Anterior cingulate cortex (tissue), 58 donors: Measurements from ENCODE around the gene LTC4S.
"Not testable (repeated sequence)": the region's sequence is repeated elsewhere in the genome, so short reads cannot be mapped to it uniquely, and the experiment has no call there.

Source experiments
- DNase-seq, 58 donors: peaks; one replicate each; lab custom pipeline; 2025; lab: John Stamatoyannopoulos, UW

LTC4S gene

DNA sequence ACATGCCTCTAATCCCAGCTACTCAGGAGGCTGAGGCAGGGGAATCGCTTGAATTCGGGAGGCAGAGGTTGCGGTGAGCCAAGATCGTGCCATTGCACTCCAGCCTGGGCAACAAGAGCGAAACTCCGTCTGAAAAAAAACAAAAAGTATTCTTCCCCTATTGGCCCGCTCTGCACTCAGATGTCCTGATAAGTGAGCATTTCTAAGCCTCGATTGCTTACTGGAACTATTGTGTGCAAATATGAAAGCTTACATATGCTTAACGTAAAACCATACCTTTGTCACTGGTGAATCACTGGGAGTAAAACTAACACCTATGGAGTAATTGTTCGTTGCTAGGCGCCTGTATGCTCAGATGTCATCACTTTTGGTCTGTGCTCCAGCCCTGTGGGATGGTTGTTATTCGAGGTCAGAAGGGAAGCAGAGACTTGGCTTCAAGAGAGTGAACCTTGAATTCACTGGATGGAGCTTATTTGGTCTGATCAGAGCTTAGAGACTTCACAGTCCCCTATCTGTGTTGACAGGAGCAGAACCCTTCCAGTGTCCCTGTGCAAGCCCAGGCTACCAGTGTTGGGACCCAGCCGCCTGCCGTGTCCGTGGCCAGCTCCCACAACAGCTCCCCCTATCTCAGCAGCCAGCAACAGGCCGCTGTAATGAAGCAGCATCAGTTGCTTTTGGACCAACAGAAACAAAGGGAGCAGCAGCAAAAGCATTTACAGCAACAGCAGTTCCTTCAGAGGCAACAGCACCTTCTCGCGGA lies 25.3 kb upstream of the LTC4S start:
- DNase-seq = no peak

DNA sequence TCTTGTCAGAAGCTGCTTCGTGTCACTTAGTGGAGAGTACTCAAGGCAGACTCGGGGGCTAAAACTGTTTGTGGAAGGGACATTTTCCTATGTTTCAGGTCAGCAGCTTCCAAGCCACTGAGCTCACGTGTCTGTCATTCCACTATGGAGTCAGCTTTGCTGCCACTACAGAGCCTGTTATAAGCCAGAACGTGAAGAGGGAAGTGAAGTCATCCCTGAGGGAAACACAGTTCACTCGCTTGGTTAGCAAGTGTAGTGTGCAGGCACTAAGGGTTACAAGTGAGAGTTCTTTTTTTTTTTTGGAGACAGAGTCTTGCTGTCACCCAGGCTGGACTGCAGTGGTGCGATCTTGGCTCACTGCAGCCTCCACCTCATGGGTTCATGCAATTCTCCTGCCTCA lies 24.5 kb upstream of the LTC4S start:
- no peak for DNase-seq

DNA sequence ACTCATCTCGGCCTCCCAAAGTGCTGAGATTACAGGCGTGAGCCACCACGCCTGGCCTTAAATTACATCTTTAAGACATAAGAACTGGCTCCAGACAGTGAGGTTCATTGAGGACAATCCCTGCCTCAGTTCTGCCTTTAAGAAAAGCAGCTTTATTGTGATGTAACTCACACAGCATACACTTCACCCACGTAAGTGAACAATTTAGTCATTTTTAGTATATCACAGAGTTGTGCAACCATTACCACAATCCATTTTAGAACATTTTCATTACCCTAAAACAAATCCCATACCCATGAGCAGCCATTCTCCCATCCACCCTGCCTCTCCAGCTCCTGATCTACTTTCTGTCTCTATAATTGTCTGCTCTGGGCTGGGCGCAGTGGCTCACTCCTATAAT lies 24.0 kb upstream of the LTC4S start:
- DNase-seq = no peak

DNA sequence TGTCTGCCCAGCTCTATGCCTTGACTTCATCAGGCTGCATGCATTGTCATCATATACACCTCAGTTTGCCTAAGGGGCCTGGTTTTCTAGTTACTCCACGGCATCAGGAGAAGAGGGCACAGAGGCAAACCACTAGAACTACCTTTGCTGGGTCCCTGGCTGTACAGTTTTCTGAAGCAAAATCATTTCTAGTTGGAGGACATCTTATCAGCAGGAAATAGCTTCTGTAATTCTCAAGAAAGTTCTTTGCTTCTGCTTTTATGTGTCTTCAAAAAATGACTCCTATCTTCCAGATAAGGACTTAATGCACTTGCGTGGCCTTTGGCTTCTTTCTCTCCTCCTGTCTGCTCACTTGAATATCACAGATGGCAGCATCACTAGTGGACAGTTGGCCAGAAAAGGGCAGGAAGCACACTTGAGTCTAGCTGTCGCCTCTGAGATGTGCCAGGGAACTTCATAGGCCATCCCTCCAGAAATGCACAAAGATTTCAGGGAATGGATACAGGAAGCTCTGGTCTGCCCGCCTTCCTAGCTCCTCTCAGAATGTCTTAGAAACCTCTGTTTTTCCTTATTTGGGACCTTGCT lies 22.4 kb upstream of the LTC4S start:
- no peak for DNase-seq

DNA sequence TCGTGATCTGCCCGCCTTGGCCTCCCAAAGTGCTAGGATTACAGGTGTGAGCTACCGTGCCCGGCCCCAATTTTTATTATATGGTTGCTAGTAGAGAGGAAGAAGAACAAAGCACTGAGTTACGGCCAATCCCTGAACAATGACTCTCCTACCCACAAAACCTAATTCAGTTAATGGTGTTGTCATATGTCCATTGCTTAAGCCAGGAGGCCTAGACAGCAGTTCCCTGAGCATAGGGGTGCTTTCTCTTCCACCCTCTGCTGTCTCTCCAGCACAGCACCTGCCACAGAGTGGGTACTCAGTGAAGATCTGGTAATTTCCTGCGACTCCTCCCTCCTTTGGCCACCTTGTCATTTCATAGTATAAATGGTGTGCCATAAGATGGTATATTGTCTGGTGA lies 21.4 kb upstream of the LTC4S start:
- DNase-seq = no peak

DNA sequence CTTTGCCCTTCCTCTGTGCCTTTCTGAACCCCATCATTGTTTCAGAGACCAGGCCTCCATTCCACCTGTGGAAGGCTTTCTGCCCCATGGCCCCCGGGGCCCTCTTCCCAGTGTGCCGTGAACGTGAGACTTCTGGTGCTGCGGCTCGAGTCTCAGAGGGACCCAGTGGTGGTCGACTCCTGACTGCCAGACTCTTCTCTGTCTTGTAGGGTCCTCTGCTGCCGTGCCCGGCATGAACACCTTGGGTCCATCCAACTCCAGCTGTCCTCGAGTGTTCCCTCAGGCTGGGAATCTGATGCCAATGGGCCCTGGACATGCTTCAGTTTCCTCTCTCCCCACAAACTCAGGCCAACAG lies 20.1 kb upstream of the LTC4S start:
- DNase-seq = no peak

DNA sequence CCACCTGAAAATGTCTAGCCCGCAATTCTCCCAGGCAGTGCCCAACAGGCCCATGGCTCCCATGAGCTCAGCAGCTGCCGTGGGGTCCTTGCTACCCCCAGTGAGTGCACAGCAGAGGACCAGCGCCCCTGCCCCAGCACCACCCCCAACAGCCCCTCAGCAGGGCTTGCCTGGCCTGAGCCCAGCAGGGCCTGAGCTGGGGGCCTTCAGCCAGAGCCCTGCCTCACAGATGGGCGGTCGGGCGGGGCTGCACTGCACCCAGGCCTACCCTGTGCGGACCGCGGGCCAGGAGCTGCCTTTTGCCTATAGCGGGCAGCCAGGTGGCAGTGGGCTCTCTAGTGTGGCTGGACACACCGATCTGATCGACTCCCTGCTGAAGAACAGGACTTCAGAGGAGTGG lies 19.3 kb upstream of the LTC4S start:
- DNase-seq = no peak

DNA sequence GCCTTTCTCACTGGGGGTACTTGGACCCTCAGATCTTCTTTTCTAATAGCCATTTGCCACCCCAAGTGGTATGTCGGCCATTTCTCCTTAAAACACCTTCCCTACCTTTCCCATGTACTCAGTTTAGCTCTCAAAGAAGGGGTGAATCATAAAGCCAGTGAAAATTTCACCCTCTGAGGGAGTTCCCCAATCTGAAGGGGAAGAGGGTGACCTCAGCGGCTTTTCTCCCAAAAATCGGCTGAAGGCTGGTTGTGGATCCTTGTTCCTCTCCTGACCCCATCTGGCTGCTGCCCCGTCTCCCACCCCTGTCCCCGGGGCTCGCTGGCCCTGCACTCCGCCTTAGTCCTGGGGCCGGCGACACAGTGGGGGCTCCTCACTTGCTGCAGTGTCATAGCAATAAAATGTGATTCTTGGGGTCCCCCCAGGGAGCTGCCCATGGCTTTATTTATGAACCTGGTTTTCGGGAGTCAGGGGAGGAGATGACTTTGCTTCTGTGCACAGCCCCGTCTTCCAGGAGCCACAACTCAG lies 17.3 kb upstream of the LTC4S start:
- DNase-seq = no peak

DNA sequence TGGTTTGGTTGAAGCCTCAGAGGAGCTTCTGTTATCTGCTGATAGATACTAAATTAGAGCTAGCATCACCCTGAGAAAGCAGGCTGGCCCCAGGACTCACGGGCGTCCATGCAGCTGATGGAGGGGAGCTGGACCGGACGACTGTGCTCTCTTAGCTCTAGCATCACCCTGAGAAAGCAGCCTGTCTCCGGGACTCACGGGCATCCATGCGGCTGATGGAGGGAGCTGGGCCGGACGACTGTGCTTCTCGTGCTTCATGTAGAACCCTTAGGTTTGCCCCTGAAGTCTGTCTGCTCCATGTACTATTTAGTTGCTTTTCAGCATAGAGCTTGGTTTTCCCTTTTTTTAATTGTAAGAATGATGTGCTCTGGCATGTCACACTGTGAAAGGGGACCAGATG lies 16.3 kb upstream of the LTC4S start:
- DNase-seq = no peak

DNA sequence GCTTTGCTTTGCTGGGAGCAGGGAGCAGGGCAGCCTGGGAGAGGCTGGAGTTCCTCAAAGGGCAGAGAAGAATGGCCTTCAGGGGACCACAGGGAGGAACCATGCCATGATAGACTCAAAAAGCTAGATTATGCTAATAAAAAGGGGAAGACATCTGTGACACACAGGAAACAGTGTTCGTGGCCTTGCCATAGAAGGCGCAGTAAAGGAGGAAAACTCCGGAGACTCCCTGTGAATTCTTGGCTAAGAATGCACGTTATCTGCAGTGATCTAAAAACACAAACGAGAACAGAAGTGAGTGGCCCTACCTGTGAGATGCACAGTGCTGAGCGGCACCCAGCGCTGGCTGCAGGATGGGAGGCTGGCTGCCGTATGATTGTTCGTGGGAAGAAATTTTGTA lies 15.9 kb upstream of the LTC4S start:
- DNase-seq = no peak

DNA sequence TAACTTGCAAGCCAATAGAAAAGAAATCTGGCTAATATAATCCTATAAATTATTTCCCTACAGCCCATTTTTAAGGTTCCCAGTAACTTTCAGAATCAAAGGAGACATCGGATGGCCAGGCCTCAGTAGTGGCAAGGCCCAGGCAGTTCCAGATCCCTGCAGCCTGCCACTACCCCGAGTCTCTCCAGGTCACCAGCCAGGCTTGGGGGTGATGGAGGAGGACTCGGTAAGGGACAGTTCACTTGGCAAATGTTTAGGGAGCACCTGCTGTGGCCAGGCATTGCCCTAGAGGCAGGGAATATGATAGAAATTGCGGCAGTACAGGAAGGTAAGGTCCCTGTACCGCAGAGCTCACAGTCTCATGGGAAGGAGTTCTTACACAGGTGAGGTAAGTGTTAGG lies 15.2 kb upstream of the LTC4S start:
- DNase-seq = no peak

DNA sequence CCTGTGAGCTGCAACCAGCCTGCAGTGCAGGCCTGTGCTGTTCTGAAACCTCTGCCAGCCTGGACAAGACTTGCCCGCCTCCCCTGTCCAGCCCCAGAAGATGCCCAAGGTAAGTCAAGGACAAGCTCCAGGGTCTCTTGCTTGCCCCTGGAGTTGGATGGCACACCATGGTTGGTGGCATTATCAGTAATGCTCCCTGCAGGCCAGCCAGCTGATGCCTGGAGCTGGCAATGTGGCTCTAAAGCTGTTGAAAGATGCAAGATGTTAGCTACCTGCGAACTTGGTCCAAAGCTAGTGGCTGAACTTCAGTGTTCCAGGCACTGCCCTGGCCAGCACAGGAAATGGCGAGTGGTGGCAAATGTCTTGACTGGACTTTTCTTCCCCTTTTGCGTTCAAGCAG lies 14.0 kb upstream of the LTC4S start:
- no peak for DNase-seq

DNA sequence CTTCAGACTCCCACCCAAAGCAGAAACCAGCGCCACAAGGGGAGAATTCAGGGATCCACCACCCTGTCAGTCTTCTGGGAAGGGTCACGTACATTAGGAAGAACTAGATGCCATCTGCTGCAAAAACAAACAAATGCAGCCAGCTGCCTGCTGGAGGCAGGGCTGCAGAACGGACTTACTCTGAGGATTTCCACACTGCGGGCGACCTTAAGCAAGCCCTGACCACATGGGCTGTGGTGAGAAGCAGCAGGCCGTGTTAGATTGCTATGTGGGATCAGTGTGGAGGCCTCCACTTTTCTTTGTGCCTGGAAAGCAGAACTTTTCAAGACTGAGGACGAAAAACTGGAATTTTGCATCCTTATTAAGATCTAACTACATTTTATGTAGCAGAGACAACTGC lies 13.4 kb upstream of the LTC4S start:
- no peak for DNase-seq

DNA sequence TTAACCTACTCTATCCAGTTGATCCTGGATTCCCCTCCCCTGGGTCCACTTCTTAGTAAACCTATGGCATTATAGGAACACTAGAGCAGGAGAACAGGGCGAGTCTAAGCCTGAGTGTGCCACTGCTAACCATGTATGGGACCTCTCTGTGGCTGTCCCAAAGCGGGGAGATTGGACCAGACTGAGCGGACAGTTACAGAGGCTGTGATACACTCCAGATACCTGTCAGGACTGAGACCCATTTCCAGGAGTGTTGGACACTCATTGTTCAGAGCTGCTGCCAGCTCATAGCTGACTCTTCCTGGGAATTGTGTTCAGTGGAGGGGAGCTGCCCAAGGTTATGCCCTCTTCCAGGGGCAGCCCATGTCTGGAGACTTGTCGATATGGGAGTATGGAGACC lies 11.9 kb upstream of the LTC4S start:
- no peak for DNase-seq

DNA sequence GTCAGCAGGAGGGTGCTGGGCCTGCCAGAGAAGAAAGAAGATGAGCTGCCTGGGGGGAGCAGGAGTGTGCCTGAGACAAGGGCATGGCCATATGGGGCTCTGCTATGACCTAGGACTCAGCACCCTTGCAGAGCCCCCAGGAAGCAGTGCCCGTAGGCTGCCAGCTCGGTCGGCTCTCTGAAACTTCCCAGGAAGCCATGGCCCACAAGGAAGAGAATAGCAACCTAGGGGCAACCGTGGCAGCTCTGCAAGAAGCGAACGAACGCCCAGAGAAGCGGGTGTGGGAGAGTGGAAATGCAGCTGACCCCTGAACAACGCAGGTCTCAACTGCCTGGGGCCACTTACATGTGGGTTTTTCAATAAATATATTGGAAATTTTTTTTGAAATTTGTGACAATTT lies 10.7 kb upstream of the LTC4S start:
- no peak for DNase-seq

DNA sequence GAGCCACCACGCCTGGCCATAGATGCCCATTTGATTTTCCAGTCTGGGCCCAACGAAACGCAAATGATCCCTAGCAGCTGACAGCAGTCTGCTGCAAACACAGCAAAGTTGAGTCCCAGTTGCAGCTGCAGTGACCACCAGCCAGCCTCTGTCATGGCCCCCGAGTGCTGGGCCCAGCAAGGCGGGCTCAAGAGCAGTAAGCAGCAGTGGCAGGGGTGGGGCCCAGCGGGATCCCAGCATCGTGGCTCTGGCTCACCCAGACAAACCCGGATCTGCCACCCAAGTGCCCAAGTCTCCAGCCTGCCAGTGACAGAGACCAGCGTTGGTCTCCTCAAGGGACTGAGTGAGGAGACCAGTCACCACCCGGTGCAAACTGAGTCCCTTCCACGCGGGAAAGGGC lies 6.9 kb upstream of the LTC4S start:
- no peak for DNase-seq

DNA sequence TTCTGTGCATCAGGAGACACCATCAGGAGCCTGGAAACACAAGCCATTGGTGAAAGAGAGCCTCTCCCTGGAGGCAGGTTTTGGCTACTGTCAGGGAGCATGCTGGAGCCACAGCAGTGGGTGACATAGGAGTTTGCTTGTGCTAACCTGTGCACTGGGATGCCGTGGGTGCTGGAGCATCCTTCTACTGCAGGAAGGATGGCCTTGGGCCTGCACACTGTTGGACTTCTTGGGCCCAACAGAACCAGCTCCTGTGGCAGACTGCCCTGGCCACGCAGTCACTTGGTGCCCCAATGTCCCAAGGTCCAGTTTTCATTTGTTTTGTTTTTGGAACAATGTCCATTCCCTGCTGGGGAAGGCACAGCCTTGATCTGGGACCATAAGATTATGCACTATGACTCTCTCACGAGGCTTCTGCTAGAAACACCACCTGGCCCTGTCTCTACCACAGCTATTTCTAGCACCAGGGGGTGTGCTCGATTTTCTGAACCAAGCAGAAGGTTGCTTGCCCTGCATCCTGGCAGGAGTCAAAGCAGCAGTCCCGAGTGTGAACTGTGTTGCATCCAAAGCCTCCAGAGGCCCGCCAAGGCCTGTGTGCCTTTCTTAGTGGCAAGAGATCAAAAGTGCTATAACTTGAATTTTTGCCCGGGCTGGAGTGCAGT lies 5.5 kb upstream of the LTC4S start:
- no peak for DNase-seq

DNA sequence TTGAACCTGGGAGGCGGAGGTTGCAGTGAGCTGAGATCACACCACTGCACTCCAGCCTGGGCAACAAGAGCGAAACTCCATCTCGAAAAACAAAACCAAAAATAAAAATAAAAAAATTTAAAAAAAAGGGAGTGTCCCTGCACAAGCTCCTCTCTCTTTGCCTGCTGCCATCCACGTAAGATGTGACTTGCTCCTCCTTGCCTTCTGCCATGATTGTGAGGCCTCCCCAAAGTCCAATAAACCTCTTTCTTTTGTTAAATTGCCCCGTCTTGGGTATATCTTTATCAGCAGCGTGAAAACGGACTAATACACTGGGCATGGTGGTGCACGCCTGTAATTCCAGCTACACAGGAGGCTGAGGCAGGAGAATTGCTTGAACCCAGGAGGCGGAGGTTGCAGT lies 4.5 kb upstream of the LTC4S start:
- not testable (repeated sequence) for DNase-seq

DNA sequence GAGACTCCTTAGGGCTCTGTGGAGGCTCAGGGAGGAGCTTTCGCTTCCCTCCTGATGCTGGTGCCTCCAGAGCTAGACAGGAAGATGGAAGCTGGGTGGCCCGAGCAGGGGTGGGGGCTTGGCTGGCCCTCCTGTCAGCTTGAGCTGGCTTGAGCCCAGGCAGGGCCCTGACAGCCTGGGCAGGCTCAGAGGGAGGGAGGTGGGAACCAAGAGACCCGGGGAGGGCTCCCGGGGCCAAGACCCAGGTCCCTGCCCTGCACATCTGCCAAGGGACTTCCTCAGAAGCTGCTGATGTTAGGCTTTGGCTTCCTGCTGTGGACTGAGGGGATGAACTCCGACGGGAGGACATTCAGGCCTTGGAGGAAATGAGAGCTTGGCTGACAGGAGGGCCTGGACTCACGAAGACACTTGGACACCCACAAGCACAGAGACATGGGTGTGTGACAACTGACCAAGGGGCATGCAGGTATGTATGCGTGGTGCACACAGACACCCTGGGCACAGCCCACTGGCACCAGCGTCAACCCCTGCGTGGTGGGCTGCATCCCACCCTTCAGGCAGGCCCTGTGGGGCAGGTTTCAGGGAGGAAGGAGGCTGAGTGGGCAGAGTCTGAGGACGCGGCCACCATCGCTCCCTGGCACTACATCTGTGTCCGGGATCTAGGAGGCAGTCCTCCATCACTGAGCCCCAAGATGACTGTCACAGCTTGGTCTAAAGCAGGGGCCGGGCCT lies 1.7 kb upstream of the LTC4S start:
- DNase-seq = peak in 6 of 58 donors; percentile 12 to 35 (median 28)

DNA sequence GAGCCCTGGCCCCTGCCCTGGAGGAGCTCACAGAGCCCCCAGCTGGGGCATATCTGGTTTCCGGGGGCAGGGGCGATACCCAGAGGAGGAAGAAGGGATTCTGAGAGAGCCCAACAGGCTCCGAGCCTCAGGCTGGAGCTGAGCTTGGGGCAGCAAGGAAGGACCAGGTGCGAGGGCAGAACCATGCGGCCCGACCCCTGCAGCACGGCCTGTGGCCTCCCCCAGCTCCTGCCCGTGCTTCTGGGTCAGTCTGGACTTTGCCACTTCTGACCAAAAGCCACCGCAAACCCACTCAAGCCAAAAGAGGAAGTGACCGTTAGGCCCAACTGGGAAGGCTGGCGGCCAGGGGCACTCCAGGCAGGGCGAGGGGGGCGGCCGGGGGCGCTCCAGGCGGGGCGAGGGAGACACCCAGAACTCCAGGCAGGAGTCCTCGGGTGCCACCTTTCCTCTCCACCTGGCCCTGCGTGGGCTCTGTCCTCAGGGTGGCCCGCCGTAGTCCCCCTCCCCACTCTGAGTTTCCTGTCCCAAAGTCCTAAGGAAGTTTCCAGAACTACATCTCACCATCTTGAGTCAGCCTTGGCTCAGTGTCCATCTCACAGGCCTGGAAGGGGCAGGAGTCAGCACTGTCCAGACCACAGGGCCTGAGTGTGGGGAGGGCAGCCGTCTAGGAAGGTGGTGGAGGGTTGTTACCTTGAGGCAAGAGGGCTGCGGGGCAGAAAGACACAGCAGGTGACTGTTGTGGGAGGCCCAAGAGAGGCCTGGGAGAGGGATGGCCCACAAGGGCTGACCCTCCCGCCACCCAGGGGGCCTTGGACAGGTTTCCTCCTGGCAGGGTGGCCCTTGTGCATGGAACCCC lies 946 bp upstream of the LTC4S start:
- peak in 2 of 58 donors; percentile 14 to 36 for DNase-seq
